ENCODE data around the gene MBD5. TPM values are rescaled to one million over a fixed set of nuclear protein-coding genes. Genes with fewer than 3 reads are reported as not detected.

The MBD5 gene
- total RNA-seq, 1 experiment from 2014 or later, result 8.5 TPM

DNA sequence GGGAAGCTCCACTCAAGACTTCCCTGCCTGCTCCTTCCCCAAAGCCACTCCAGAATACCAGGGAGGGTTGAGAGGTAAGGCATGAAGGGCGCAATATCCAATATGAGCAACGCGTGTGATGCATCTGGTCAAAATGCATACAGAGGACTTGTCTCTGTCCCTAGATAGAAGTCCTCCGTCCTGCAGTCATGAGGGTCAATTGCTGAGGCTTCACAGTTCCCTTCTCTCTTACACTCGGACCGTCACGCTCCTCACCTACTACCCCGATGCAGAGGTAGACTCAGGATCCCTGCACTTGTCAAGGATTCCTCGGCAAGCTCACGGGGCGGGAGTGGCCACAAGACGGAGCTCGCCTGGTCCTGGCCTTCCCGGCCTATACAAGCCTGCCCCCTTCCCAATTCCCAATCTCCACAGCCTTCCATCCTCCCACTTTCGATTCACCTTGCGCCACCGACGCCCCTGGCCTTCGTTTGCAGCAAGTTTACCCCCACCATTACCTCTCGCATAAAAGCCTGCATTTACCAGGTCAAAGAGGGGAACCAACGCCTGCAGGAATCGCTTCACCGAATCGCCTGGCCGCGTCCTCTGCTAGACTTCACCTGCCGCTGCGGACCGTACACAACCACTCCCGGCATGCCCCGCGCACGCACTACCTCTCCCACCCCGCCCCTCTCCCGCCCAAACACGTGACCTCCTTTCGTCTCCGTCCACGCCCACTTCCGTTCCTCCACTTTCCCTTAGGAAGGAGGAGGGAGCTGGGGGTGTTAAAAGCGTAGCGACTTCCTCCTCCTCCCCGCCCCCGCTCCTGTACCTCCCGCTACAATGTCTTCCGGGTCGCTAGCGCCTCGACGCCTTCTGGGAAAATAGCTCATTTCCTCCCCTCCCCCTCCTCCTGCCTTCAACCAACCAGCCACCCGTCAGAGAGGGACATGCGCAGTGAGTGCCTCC lies 506 bp upstream of the MBD5 start, which contains the start of gene ORC4:
ORC4 (minus strand) TSS at position 627 of the 948 bp plus-strand sequence. CDS start 44,779 bp downstream, outside the sequence.
- Histone ChIP-seq H3K4me2 (ENCODE audit: low read length) (peak within 1 kb of the TSS; percentile 98), H3K4me3 (ENCODE audit: low read length) (peak within 1 kb of the TSS; percentile 99), H3K9ac (ENCODE audit: low read length) (peak within 1 kb of the TSS; percentile 91), H4K20me1 (ENCODE audit: low read length) (peaks cover 34% of the 10 kb centered on the region), H2AFZ (ENCODE audit: low read length) (peak within 1 kb of the TSS; percentile 87), H3K79me2 (ENCODE audit: low read length) (peaks cover 91% of the 10 kb centered on the region), H3K36me3 (ENCODE audit: low read depth, low read length) (no peaks in the 10 kb centered on the region), H3K27ac (ENCODE audit: low read length) (peak within 1 kb of the TSS; percentile 59), H3K9me2 (replicated peaks; ENCODE audit: low read length) (no peaks in the 10 kb centered on the region), H3K27me3 (ENCODE audit: low read length) (no peaks in the 10 kb centered on the region), H3F3A (ENCODE audit: low read length, unreplicated experiment) (no peaks in the 10 kb centered on the region), H3K4me1 (ENCODE audit: insufficient read depth, low read length) (peaks cover 25% of the 10 kb centered on the region; the same call in 1 of the 2 replicates), H3K9me3 (ENCODE audit: low read length) (no peaks in the 10 kb centered on the region)
- ChIA-PET CTCF (interaction anchor here (0.5 to 1.2 kb wide), 18 partner anchors 30 to 1552 kb away, joined by 3 to 21 read pairs (median 6); partner anchors contain the start of gene ACVR2A), POLR2A (ENCODE audit: unreplicated experiment) (interaction anchor here (0.6 to 0.9 kb wide), 14 partner anchors 17 to 1506 kb away, joined by 3 to 21 read pairs (median 5); no protein-coding TSS in a partner anchor)
- BruUV-seq (replicated peaks), result TSS peak; percentile 69
- TF ChIP-seq EZH2phosphoT487 (IDR thresholded peaks at IDR 0.05; ENCODE audit: borderline replicate concordance, low read length) (no peak), EZH2 (IDR thresholded peaks at IDR 0.05; ENCODE audit: low read length, unreplicated experiment) (no peak)
- TF ChIP-seq, protein P1, sequence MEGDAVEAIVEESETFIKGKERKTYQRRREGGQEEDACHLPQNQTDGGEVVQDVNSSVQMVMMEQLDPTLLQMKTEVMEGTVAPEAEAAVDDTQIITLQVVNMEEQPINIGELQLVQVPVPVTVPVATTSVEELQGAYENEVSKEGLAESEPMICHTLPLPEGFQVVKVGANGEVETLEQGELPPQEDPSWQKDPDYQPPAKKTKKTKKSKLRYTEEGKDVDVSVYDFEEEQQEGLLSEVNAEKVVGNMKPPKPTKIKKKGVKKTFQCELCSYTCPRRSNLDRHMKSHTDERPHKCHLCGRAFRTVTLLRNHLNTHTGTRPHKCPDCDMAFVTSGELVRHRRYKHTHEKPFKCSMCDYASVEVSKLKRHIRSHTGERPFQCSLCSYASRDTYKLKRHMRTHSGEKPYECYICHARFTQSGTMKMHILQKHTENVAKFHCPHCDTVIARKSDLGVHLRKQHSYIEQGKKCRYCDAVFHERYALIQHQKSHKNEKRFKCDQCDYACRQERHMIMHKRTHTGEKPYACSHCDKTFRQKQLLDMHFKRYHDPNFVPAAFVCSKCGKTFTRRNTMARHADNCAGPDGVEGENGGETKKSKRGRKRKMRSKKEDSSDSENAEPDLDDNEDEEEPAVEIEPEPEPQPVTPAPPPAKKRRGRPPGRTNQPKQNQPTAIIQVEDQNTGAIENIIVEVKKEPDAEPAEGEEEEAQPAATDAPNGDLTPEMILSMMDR (conservative IDR thresholded peaks at IDR 0.05; ENCODE audit: low read depth, low read length), result peak; percentile 62
- ATAC-seq, result peak; percentile 87
- intact Hi-C loops (cut with micrococcal nuclease), result loop anchor here (1.0 to 5.0 kb wide), 3 partner anchors 173 to 627 kb away; partner anchors contain the start of gene ACVR2A
- DNase-seq, result peak; percentile 99

DNA sequence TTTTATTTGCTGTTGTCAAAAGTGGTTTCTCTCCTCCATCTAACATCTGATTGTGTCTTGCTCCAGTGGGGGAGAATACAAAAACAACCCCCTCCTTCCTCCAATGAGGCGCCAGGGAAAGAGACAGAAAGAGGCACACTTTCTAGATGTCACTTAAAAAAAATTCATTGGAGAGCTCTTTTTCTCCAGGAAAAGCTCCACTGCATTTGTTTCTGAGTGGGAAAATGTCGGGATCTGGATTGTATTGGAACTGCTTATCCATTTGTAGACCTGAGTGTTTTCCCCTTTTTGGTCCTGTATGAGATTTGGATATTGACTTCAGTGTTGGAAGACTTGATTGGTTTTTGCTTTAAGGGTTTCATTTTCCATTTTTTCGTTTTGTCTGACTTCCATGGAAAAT lies 995 bp downstream of the MBD5 start:
- no peak for DNase-seq
- Histone ChIP-seq H3F3A (ENCODE audit: low read length, unreplicated experiment) (no peaks in the 10 kb centered on the region), H3K9me2 (replicated peaks; ENCODE audit: low read length) (no peaks in the 10 kb centered on the region), H3K27me3 (ENCODE audit: low read length) (no peaks in the 10 kb centered on the region), H3K27ac (ENCODE audit: low read length) (no peak overlapping the region), H3K4me1 (ENCODE audit: insufficient read depth, low read length) (peaks cover 25% of the 10 kb centered on the region; the same call in 1 of the 2 replicates), H4K20me1 (ENCODE audit: low read length) (peaks cover 27% of the 10 kb centered on the region), H2AFZ (ENCODE audit: low read length) (peak overlapping the region; percentile 87), H3K9me3 (ENCODE audit: low read length) (no peaks in the 10 kb centered on the region), H3K36me3 (ENCODE audit: low read depth, low read length) (no peaks in the 10 kb centered on the region), H3K4me2 (ENCODE audit: low read length) (peak overlapping the region; percentile 98), H3K9ac (ENCODE audit: low read length) (peak overlapping the region; percentile 91), H3K4me3 (ENCODE audit: low read length) (peak overlapping the region; percentile 99), H3K79me2 (ENCODE audit: low read length) (peaks cover 85% of the 10 kb centered on the region)
- no TSS peak for BruUV-seq (replicated peaks)
- TF ChIP-seq EZH2 (IDR thresholded peaks at IDR 0.05; ENCODE audit: low read length, unreplicated experiment), result no peak
- TF ChIP-seq, protein P1 (conservative IDR thresholded peaks at IDR 0.05; ENCODE audit: low read depth, low read length), result no peak
- TF ChIP-seq EZH2phosphoT487 (IDR thresholded peaks at IDR 0.05; ENCODE audit: borderline replicate concordance, low read length), result no peak
- intact Hi-C loops (cut with micrococcal nuclease), result loop anchor here (5.0 kb wide), 2 partner anchors 175 to 625 kb away; partner anchors contain the start of gene ACVR2A
- no peak for ATAC-seq
- ChIA-PET POLR2A (ENCODE audit: unreplicated experiment) (no interaction called here), CTCF (interaction anchor here (0.7 kb wide), 1 partner anchor 177 kb away, joined by 6 read pairs; no protein-coding TSS in a partner anchor)
